ENCODE results near the gene IFT88. TPM values are rescaled to one million over a fixed set of nuclear protein-coding genes. Genes with fewer than 3 reads are reported as not detected.

IFT88 gene
- total RNA-seq, 3 donors from 2014 or later (not counting 1 experiment from before 2014, with no cell fraction given) = 9.2 to 13.9 (median 13.9) TPM

DNA sequence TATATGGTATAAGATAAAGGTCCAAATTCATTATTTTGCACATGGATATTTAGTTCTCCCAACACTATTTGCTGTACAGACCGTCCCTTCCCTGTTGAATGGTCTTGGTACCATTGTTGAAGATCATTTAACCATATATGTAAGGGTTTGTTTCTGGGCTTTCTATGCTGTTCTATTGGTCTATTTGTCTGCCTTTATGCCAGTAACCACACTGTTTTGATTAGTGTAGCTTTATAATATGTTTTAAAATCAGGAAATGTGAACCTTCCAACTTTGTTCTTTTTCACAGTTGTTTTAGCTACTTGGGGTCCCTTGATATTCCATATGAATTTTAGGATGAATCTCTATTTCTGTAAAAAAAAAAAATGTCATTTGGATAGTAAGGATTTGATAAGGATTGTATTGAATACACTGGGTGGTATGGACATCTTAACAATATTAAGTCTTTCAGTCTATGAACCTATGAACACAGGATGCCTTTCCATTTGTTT lies 16.9 kb downstream of the IFT88 start:
- Histone ChIP-seq H3K27me3 (ENCODE audit: control insufficient read depth, insufficient read depth, low read length) (no peaks in the 10 kb centered on the region), H3K4me3 (ENCODE audit: low read length) (no peak overlapping the region), H3K36me3 (ENCODE audit: control insufficient read depth, insufficient read depth, low read length) (peaks cover 3% of the 10 kb centered on the region), H3K27ac (ENCODE audit: low read length) (no peak overlapping the region), H3K9me3 (ENCODE audit: control insufficient read depth, insufficient read depth, low read length) (peaks cover 4% of the 10 kb centered on the region), H3K4me1 (ENCODE audit: control insufficient read depth, insufficient read depth, low read length) (no peaks in the 10 kb centered on the region)
- Mint-ChIP-seq H3K27ac (no peak overlapping the region), H3K36me3 (peaks cover 9% of the 10 kb centered on the region), H3K9me3 (no peaks in the 10 kb centered on the region), H3K4me1 (no peaks in the 10 kb centered on the region), H3K4me3 (no peak overlapping the region), H3K27me3 (ENCODE audit: low read depth in 2 of 2) (no peaks in the 10 kb centered on the region)
- no peak for DNase-seq
- WGBS (ENCODE audit: insufficient coverage) = no CpG with 5 or more reads among the region's 1 CpG
- no peak for ATAC-seq
- intact Hi-C loops (cut with micrococcal nuclease) = no loop called here
- TF ChIP-seq, protein P1, sequence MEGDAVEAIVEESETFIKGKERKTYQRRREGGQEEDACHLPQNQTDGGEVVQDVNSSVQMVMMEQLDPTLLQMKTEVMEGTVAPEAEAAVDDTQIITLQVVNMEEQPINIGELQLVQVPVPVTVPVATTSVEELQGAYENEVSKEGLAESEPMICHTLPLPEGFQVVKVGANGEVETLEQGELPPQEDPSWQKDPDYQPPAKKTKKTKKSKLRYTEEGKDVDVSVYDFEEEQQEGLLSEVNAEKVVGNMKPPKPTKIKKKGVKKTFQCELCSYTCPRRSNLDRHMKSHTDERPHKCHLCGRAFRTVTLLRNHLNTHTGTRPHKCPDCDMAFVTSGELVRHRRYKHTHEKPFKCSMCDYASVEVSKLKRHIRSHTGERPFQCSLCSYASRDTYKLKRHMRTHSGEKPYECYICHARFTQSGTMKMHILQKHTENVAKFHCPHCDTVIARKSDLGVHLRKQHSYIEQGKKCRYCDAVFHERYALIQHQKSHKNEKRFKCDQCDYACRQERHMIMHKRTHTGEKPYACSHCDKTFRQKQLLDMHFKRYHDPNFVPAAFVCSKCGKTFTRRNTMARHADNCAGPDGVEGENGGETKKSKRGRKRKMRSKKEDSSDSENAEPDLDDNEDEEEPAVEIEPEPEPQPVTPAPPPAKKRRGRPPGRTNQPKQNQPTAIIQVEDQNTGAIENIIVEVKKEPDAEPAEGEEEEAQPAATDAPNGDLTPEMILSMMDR (IDR thresholded peaks at IDR 0.05) = no peak

DNA sequence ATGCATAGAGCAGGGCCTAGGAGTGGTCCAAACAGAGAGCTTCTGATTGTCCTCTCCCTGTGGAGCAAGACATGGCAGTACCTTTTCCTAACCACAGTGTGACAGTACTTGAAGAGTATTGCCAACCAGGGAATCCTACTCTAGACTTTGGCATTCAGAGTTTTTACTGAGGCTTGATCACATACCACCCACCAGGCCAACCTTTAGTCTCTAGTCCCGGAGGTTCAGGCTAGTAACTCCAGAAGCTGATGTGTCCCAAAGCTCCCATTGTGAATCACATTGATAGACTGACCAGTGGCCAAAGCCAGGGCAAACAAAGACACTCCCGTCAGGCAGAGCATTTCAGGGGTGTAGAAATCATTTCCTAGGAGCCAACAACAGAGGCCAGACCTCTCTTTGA lies 18.4 kb downstream of the IFT88 start:
- Mint-ChIP-seq H3K27me3 (ENCODE audit: low read depth in 2 of 2) (no peaks in the 10 kb centered on the region), H3K36me3 (peaks cover 9% of the 10 kb centered on the region), H3K9me3 (no peaks in the 10 kb centered on the region), H3K4me3 (no peak overlapping the region), H3K4me1 (no peaks in the 10 kb centered on the region), H3K27ac (no peak overlapping the region)
- no peaks in the 10 kb centered on the region for H3K4me1 ChIP-seq (ENCODE audit: control insufficient read depth, insufficient read depth, low read length)
- no peak overlapping the region for H3K27ac ChIP-seq (ENCODE audit: low read length)
- TF ChIP-seq, protein P1 (IDR thresholded peaks at IDR 0.05) = no peak
- ATAC-seq (no peak), DNase-seq (no peak)
- peaks cover 4% of the 10 kb centered on the region for H3K36me3 ChIP-seq (ENCODE audit: control insufficient read depth, insufficient read depth, low read length)
- no peak overlapping the region for H3K4me3 ChIP-seq (ENCODE audit: low read length)
- WGBS (ENCODE audit: insufficient coverage) = 91% methylated on average over 2 of the region's 2 CpGs
- intact Hi-C loops (cut with micrococcal nuclease) = no loop called here
- H3K9me3 ChIP-seq (ENCODE audit: control insufficient read depth, insufficient read depth, low read length) = peaks cover 4% of the 10 kb centered on the region
- H3K27me3 ChIP-seq (ENCODE audit: control insufficient read depth, insufficient read depth, low read length) = no peaks in the 10 kb centered on the region

DNA sequence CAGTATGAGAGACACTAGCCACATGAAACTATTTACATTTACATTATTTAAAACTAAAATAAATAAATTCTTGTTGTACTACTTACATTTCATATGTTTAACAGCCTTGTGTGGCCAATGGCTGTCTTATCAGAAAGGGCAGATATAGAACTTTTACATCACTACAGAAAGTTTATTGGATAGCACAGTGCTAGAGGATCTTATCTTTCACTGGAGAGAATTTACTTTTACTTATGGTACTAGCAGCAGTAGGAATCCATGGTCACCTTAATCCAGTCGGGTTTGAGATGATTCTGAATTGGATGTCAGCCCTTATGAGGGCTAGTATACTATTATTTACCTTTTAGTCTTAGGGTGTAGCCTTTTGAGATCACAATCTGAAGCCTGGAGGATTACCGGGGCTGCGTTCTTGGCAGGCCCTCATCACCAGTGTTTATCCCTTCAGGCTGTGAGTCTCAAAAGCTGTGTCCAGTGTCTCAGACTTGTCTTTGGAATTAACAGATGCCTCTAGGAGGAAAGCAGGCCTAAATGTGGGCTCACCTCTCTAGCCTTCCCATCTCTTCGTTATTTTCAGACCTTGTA lies 21.7 kb downstream of the IFT88 start:
- no peaks in the 10 kb centered on the region for H3K4me1 Mint-ChIP-seq
- Histone ChIP-seq H3K4me1 (ENCODE audit: control insufficient read depth, insufficient read depth, low read length) (no peaks in the 10 kb centered on the region), H3K27ac (ENCODE audit: low read length) (no peak overlapping the region), H3K36me3 (ENCODE audit: control insufficient read depth, insufficient read depth, low read length) (peaks cover 4% of the 10 kb centered on the region), H3K4me3 (ENCODE audit: low read length) (no peak overlapping the region), H3K9me3 (ENCODE audit: control insufficient read depth, insufficient read depth, low read length) (peaks cover 4% of the 10 kb centered on the region), H3K27me3 (ENCODE audit: control insufficient read depth, insufficient read depth, low read length) (no peaks in the 10 kb centered on the region)
- H3K9me3 Mint-ChIP-seq = no peaks in the 10 kb centered on the region
- no peak for DNase-seq
- H3K27ac Mint-ChIP-seq = no peak overlapping the region
- H3K27me3 Mint-ChIP-seq (ENCODE audit: low read depth in 2 of 2) = no peaks in the 10 kb centered on the region
- 100% methylated on average over 3 of the region's 4 CpGs for WGBS (ENCODE audit: insufficient coverage)
- ATAC-seq = no peak
- intact Hi-C loops (cut with micrococcal nuclease) = no loop called here
- H3K4me3 Mint-ChIP-seq = no peak overlapping the region
- TF ChIP-seq, protein P1 (IDR thresholded peaks at IDR 0.05) = no peak
- peaks cover 5% of the 10 kb centered on the region for H3K36me3 Mint-ChIP-seq

- Histone ChIP-seq H3K4me3 (ENCODE audit: low read length) (no peak overlapping the region), H3K27me3 (ENCODE audit: control insufficient read depth, insufficient read depth, low read length) (no peaks in the 10 kb centered on the region), H3K36me3 (ENCODE audit: control insufficient read depth, insufficient read depth, low read length) (peaks cover 4% of the 10 kb centered on the region), H3K27ac (ENCODE audit: low read length) (no peak overlapping the region), H3K4me1 (ENCODE audit: control insufficient read depth, insufficient read depth, low read length) (no peaks in the 10 kb centered on the region), H3K9me3 (ENCODE audit: control insufficient read depth, insufficient read depth, low read length) (no peaks in the 10 kb centered on the region)
- no peaks in the 10 kb centered on the region for H3K27me3 Mint-ChIP-seq (ENCODE audit: low read depth in 2 of 2)
- H3K27ac Mint-ChIP-seq = no peak overlapping the region
- DNase-seq (no peak), ATAC-seq (no peak)
- H3K4me3 Mint-ChIP-seq = no peak overlapping the region
- TF ChIP-seq, protein P1 (IDR thresholded peaks at IDR 0.05) = no peak
- intact Hi-C loops (cut with micrococcal nuclease) = no loop called here
- 100% methylated on average over 2 of the region's 2 CpGs for WGBS (ENCODE audit: insufficient coverage)
- H3K36me3 Mint-ChIP-seq = no peaks in the 10 kb centered on the region
- H3K9me3 Mint-ChIP-seq = no peaks in the 10 kb centered on the region
- no peaks in the 10 kb centered on the region for H3K4me1 Mint-ChIP-seq
Measured at GRCh38 chr13:20590561-20590960, 23.6 kb downstream of the IFT88 start.

Measured in natural killer cell (primary cell).